ENCODE results near the gene GFI1. TPM values are rescaled to one million over a fixed set of nuclear protein-coding genes. Genes with fewer than 3 reads are reported as not detected.

GFI1 gene
- polyA plus RNA-seq, 1 of the 3 experiments (the other 2 are of a cell fraction) = 0.18 TPM

DNA sequence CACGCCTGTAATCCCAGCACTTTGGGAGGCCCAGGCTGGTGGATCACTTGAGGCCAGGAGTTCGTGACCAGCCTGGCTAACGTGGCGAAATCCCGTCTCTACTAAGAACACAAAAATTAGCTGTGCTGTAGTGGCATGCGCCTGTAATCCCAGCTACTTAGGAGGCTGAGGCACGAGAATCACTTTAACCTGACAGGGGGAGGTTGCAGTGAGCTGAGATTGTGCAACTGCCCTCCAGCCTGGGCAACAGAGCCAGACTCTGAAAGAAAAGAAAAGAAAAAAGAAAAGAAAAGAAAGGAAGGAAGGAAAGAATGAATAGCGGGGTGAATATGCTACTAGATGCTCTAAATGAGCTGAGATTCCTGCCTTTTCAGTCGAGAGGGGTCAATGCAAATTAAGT is 7.1 kb downstream of the GFI1 start:
- Histone ChIP-seq H3K9ac (no peak overlapping the region), H3K36me3 (replicated peaks in 1 of 2; ENCODE audit: control insufficient read depth in 1 of 2, insufficient read depth in 2 of 2, low read length in 1 of 2) (no peaks in the 10 kb centered on the region), H3K4me3 (ENCODE audit: low read depth in 2 of 2, low read length in 1 of 2) (no peak overlapping the region), H3K9me2 (no peaks in the 10 kb centered on the region), H3K4me2 (no peak overlapping the region), H3K27me3 (ENCODE audit: insufficient read depth) (peaks cover 86% of the 10 kb centered on the region), H3F3A (replicated peaks; ENCODE audit: insufficient read depth) (no peaks in the 10 kb centered on the region), H3K27ac (ENCODE audit: low read depth in 2 of 2, low read length in 1 of 2) (no peak overlapping the region), H2AFZ (ENCODE audit: low read depth) (no peak overlapping the region), H3K79me2 (ENCODE audit: insufficient read depth) (no peaks in the 10 kb centered on the region), H3K4me1 (ENCODE audit: control insufficient read depth in 1 of 2, insufficient read depth in 2 of 2, low read depth in 1 of 2, low read length in 1 of 2) (peaks cover 0 to 7% of the 10 kb centered on the region in 2 experiments; a peak in 1 of 4 replicates), H4K20me1 (ENCODE audit: insufficient read depth) (peaks cover 5% of the 10 kb centered on the region; the same call in 1 of the 2 replicates), H3K9me3 (no peaks in the 10 kb centered on the region)
- POLR2A ChIA-PET = no interaction called here
- no peak for TF ChIP-seq RAD21 (IDR thresholded peaks at IDR 0.05; ENCODE audit: low read length)
- no peak for TF ChIP-seq RCOR1 (IDR thresholded peaks at IDR 0.05; ENCODE audit: low read length)
- TF ChIP-seq EP300 (IDR thresholded peaks at IDR 0.05; ENCODE audit: borderline replicate concordance in 1 of 2, low read depth in 1 of 2, low read length in 1 of 2) = no peak
- no peak for TF ChIP-seq TCF12 (IDR thresholded peaks at IDR 0.05)
- CTCF ChIA-PET = interaction anchor here (0.7 kb wide), 1 partner anchor 9 kb away, joined by 3 read pairs; no protein-coding TSS in a partner anchor
- no peak for DNase-seq
- 84% methylated on average over 9 of the region's 9 CpGs for WGBS (ENCODE audit: low lambda C conversion rate)

DNA sequence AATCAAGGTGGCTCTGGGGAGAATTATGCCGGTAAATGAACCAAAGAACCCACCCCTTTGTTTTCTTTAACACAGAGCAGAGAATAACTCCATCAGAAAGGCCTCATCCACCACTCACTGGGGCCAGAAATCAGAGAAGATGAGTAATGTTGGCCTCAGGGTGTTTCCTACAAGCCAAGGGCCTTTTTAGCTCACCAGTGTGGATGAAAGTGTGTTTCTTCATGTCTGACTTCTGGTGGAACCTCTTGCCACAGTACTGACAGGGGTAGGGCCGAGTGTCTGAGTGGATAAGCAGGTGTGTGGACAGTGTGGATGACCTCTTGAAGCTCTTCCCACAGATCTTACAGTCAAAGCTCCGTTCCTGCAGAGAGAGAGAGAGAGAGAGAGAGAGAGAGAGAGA is 8.3 kb downstream of the GFI1 start:
- H3K36me3 ChIP-seq (replicated peaks in 1 of 2; ENCODE audit: control insufficient read depth in 1 of 2, insufficient read depth in 2 of 2, low read length in 1 of 2) = no peaks in the 10 kb centered on the region
- ChIA-PET CTCF (interaction anchor here (1.2 kb wide), 1 partner anchor 30 kb away, joined by 3 read pairs; no protein-coding TSS in a partner anchor), POLR2A (no interaction called here)
- no peak overlapping the region for H3K4me3 ChIP-seq (ENCODE audit: low read depth in 2 of 2, low read length in 1 of 2)
- WGBS (ENCODE audit: low lambda C conversion rate) = 32% methylated on average over 2 of the region's 3 CpGs
- H3K27me3 ChIP-seq (ENCODE audit: insufficient read depth) = peaks cover 79% of the 10 kb centered on the region
- no peak for DNase-seq
- H3K9me3 ChIP-seq = no peaks in the 10 kb centered on the region
- TF ChIP-seq JUND (IDR thresholded peaks at IDR 0.05) = no peak
- TF ChIP-seq SIN3A (IDR thresholded peaks at IDR 0.05; ENCODE audit: borderline replicate concordance, low read depth, low read length) = no peak
- TF ChIP-seq, protein P1, sequence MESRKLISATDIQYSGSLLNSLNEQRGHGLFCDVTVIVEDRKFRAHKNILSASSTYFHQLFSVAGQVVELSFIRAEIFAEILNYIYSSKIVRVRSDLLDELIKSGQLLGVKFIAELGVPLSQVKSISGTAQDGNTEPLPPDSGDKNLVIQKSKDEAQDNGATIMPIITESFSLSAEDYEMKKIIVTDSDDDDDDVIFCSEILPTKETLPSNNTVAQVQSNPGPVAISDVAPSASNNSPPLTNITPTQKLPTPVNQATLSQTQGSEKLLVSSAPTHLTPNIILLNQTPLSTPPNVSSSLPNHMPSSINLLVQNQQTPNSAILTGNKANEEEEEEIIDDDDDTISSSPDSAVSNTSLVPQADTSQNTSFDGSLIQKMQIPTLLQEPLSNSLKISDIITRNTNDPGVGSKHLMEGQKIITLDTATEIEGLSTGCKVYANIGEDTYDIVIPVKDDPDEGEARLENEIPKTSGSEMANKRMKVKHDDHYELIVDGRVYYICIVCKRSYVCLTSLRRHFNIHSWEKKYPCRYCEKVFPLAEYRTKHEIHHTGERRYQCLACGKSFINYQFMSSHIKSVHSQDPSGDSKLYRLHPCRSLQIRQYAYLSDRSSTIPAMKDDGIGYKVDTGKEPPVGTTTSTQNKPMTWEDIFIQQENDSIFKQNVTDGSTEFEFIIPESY (IDR thresholded peaks at IDR 0.05; ENCODE audit: borderline replicate concordance, low read depth) = no peak
- no peak overlapping the region for H3K4me2 ChIP-seq
- H3F3A ChIP-seq (replicated peaks; ENCODE audit: insufficient read depth) = no peaks in the 10 kb centered on the region
- H3K4me1 ChIP-seq (ENCODE audit: control insufficient read depth in 1 of 2, insufficient read depth in 2 of 2, low read depth in 1 of 2, low read length in 1 of 2) = peaks cover 0 to 7% of the 10 kb centered on the region in 2 experiments; a peak in 1 of 4 replicates
- H3K27ac ChIP-seq (ENCODE audit: low read depth in 2 of 2, low read length in 1 of 2) = no peak overlapping the region
- no peaks in the 10 kb centered on the region; the same call in 1 of the 2 replicates for H4K20me1 ChIP-seq (ENCODE audit: insufficient read depth)
- no peak overlapping the region for H3K9ac ChIP-seq
- H3K9me2 ChIP-seq = no peaks in the 10 kb centered on the region
- H3K79me2 ChIP-seq (ENCODE audit: insufficient read depth) = no peaks in the 10 kb centered on the region
- no peak overlapping the region for H2AFZ ChIP-seq (ENCODE audit: low read depth)

DNA sequence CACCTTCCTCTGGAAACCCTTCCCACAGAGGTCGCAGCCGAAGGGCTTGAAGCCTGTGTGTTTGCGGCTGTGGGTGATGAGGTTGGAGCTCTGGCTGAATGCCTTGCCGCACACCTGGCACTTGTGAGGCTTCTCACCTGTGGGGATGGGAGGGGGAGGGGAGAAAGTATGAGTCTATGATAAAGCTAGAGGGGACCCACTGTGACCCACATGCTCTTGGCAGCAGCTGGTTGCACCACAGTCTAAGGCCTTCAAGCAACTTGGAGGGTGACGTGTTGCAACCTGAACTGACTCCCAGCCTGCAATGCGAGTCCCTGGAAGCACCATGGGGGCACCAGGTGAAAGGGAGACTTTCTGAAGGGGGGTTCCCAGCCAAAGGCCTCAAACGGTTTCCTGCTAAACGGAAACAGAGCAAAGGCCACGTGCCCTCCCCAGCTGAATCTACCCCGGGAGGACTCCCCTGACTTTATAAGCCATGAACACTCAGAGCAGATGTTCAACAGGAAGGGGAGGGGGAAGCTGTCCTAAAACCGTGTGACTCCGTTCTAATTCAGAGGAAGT is 10.6 kb downstream of the GFI1 start:
- WGBS (ENCODE audit: low lambda C conversion rate) = 29% methylated on average over 6 of the region's 12 CpGs
- Histone ChIP-seq H3K36me3 (replicated peaks in 1 of 2; ENCODE audit: control insufficient read depth in 1 of 2, insufficient read depth in 2 of 2, low read length in 1 of 2) (no peaks in the 10 kb centered on the region), H3K4me1 (ENCODE audit: control insufficient read depth in 1 of 2, insufficient read depth in 2 of 2, low read depth in 1 of 2, low read length in 1 of 2) (no peaks in the 10 kb centered on the region; a peak in 1 of 4 replicates), H3K27ac (ENCODE audit: low read depth in 2 of 2, low read length in 1 of 2) (no peak overlapping the region), H3K4me3 (ENCODE audit: low read depth in 2 of 2, low read length in 1 of 2) (no peak overlapping the region), H3K9me2 (no peaks in the 10 kb centered on the region), H3F3A (replicated peaks; ENCODE audit: insufficient read depth) (no peaks in the 10 kb centered on the region), H3K27me3 (ENCODE audit: insufficient read depth) (peaks cover 61% of the 10 kb centered on the region), H2AFZ (ENCODE audit: low read depth) (no peak overlapping the region), H3K9ac (no peak overlapping the region), H3K4me2 (no peak overlapping the region), H3K9me3 (no peaks in the 10 kb centered on the region), H4K20me1 (ENCODE audit: insufficient read depth) (no peaks in the 10 kb centered on the region), H3K79me2 (ENCODE audit: insufficient read depth) (no peaks in the 10 kb centered on the region)
- ChIA-PET CTCF (no interaction called here), POLR2A (no interaction called here)
- TF ChIP-seq, protein P2, sequence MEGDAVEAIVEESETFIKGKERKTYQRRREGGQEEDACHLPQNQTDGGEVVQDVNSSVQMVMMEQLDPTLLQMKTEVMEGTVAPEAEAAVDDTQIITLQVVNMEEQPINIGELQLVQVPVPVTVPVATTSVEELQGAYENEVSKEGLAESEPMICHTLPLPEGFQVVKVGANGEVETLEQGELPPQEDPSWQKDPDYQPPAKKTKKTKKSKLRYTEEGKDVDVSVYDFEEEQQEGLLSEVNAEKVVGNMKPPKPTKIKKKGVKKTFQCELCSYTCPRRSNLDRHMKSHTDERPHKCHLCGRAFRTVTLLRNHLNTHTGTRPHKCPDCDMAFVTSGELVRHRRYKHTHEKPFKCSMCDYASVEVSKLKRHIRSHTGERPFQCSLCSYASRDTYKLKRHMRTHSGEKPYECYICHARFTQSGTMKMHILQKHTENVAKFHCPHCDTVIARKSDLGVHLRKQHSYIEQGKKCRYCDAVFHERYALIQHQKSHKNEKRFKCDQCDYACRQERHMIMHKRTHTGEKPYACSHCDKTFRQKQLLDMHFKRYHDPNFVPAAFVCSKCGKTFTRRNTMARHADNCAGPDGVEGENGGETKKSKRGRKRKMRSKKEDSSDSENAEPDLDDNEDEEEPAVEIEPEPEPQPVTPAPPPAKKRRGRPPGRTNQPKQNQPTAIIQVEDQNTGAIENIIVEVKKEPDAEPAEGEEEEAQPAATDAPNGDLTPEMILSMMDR (IDR thresholded peaks at IDR 0.05) = no peak
- TF ChIP-seq RXRA (IDR thresholded peaks at IDR 0.05; ENCODE audit: borderline replicate concordance, low read depth) = no peak
- TF ChIP-seq, protein P3, sequence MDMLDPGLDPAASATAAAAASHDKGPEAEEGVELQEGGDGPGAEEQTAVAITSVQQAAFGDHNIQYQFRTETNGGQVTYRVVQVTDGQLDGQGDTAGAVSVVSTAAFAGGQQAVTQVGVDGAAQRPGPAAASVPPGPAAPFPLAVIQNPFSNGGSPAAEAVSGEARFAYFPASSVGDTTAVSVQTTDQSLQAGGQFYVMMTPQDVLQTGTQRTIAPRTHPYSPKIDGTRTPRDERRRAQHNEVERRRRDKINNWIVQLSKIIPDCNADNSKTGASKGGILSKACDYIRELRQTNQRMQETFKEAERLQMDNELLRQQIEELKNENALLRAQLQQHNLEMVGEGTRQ (IDR thresholded peaks at IDR 0.05; ENCODE audit: borderline replicate concordance, low read depth, low read length) = no peak
- no peak for DNase-seq
